EL (cell line): ENCODE results near the gene PGF.

Experiments
- DNase-seq: peaks from one replicate; pipeline ENCODE4 v3.0.0-alpha.2; 2016

The PGF gene

GRCh38 chr14:74917646-74918081 is 37.7 kb downstream of the PGF start:
- DNase-seq: no peak

GRCh38 chr14:74917178-74917543 is 38.2 kb downstream of the PGF start:
- no peak for DNase-seq

GRCh38 chr14:74915826-74916225 is 39.6 kb downstream of the PGF start:
- no peak for DNase-seq

GRCh38 chr14:74915426-74915825 is 40.0 kb downstream of the PGF start:
- no peak for DNase-seq

- peak; percentile 72 for DNase-seq
Measured at GRCh38 chr14:74913986-74914573, 41.3 kb downstream of the PGF start.

GRCh38 chr14:74913393-74913910 is 41.9 kb downstream of the PGF start:
- DNase-seq: no peak

GRCh38 chr14:74912801-74913200 is 42.6 kb downstream of the PGF start:
- no peak for DNase-seq

GRCh38 chr14:74912111-74912510 is 43.3 kb downstream of the PGF start:
- DNase-seq: no peak

- no peak for DNase-seq
Measured at GRCh38 chr14:74911704-74912103, 43.7 kb downstream of the PGF start.

- no peak for DNase-seq
Measured at GRCh38 chr14:74911221-74911620, 44.2 kb downstream of the PGF start.

GRCh38 chr14:74910556-74910955 is 44.8 kb downstream of the PGF start:
- no peak for DNase-seq

GRCh38 chr14:74909911-74910310 is 45.5 kb downstream of the PGF start:
- DNase-seq: no peak

GRCh38 chr14:74909501-74909900 is 45.9 kb downstream of the PGF start:
- DNase-seq: no peak

- no peak for DNase-seq
Measured at GRCh38 chr14:74908861-74909341, 46.5 kb downstream of the PGF start.

- no peak for DNase-seq
Measured at GRCh38 chr14:74907744-74908143, 47.7 kb downstream of the PGF start.

- no peak for DNase-seq
Measured at GRCh38 chr14:74906925-74907521, 48.4 kb downstream of the PGF start.

- DNase-seq: peak; percentile 57
Measured at GRCh38 chr14:74905595-74906142, 49.7 kb downstream of the PGF start.

GRCh38 chr14:74904635-74905503 is 50.5 kb downstream of the PGF start:
- DNase-seq: no peak

- DNase-seq: no peak
Measured at GRCh38 chr14:74902941-74903705, 52.3 kb downstream of the PGF start.

GRCh38 chr14:74898694-74899093 is 56.7 kb downstream of the PGF start:
- DNase-seq: no peak

- no peak for DNase-seq
Measured at GRCh38 chr14:74898083-74898482, 57.3 kb downstream of the PGF start.

- DNase-seq: no peak
Measured at GRCh38 chr14:74897642-74898041, 57.8 kb downstream of the PGF start.

- DNase-seq: no peak
Measured at GRCh38 chr14:74896400-74896799, 59.0 kb downstream of the PGF start.
